Measurements from ENCODE around the gene STPG1. TPM values are rescaled to one million over a fixed set of nuclear protein-coding genes. Genes with fewer than 3 reads are reported as not detected.
A peak's percentile ranks its signal among the peaks of the same experiment; 100 is the strongest.

Gene STPG1
- total RNA-seq, 2 experiments from 2014 or later = 1.8 to 2.4 TPM

GRCh38 chr1:24417681-24418080 lies 4.1 kb upstream of the STPG1 start:
- CTCF ChIA-PET = interaction anchor here (1.1 to 1.5 kb wide), 2 partner anchors 64 to 170 kb away, joined by 3 to 5 read pairs; no protein-coding TSS in a partner anchor
- Mint-ChIP-seq H3K4me1 (ENCODE audit: low read depth) (peaks cover 82% of the 10 kb centered on the region), H3K27me3 (no peaks in the 10 kb centered on the region), H3K9me3 (no peaks in the 10 kb centered on the region), H3K4me3 (peak overlapping the region; percentile 97), H3K27ac (peak overlapping the region; percentile 91), H3K36me3 (ENCODE audit: low read depth) (peaks cover 65% of the 10 kb centered on the region)
- no peak overlapping the region for H3K27ac ChIP-seq (ENCODE audit: low read depth in 1 of 2, low read length in 2 of 2)
- intact Hi-C loops (cut with DNase I, micrococcal nuclease) = loop anchor here (2.0 to 5.0 kb wide), 6 partner anchors 65 to 220 kb away; partner anchors contain the start of gene RCAN3 (in 1 of the 2)
- H3K27me3 ChIP-seq (ENCODE audit: control insufficient read depth in 1 of 2, insufficient read depth in 2 of 2, low read length in 2 of 2) = no peaks in the 10 kb centered on the region
- no peak for TF ChIP-seq CTCF (IDR thresholded peaks at IDR 0.05)
- peaks cover 61% of the 10 kb centered on the region for H3K4me1 ChIP-seq (ENCODE audit: insufficient read depth, low read length)
- DNase-seq (no peak), ATAC-seq (ENCODE audit: poor library complexity) (no peak)
- peaks cover 39% of the 10 kb centered on the region for H3K36me3 ChIP-seq (ENCODE audit: insufficient read depth, low read length)
- POLR2A ChIA-PET = interaction anchor here (1.8 to 8.9 kb wide), 4 partner anchors 9 to 88 kb away, joined by 4 to 205 read pairs (median 30); partner anchors contain the start of gene RCAN3
- H3K9me3 ChIP-seq (ENCODE audit: control insufficient read depth in 1 of 2, insufficient read depth in 1 of 2, low read length in 2 of 2) = no peaks in the 10 kb centered on the region
- H3K4me3 ChIP-seq (ENCODE audit: low read length) = no peak overlapping the region

- intact Hi-C loops (cut with DNase I, micrococcal nuclease) = loop anchor here (2.0 to 5.0 kb wide), 6 partner anchors 65 to 220 kb away; partner anchors contain the start of gene RCAN3 (in 1 of the 2)
- Histone ChIP-seq H3K36me3 (ENCODE audit: insufficient read depth, low read length) (peaks cover 31% of the 10 kb centered on the region), H3K4me1 (ENCODE audit: insufficient read depth, low read length) (peaks cover 61% of the 10 kb centered on the region), H3K27ac (ENCODE audit: low read depth in 1 of 2, low read length in 2 of 2) (peak overlapping the region; percentile 44 to 50), H3K27me3 (ENCODE audit: control insufficient read depth in 1 of 2, insufficient read depth in 2 of 2, low read length in 2 of 2) (no peaks in the 10 kb centered on the region), H3K9me3 (ENCODE audit: control insufficient read depth in 1 of 2, insufficient read depth in 1 of 2, low read length in 2 of 2) (no peaks in the 10 kb centered on the region), H3K4me3 (ENCODE audit: low read length) (peak overlapping the region; percentile 82)
- ATAC-seq (ENCODE audit: poor library complexity) (peak; percentile 23), DNase-seq (peak in 9 of 14 experiments; percentile 16 to 86 (median 48))
- peaks cover 56% of the 10 kb centered on the region for H3K36me3 Mint-ChIP-seq (ENCODE audit: low read depth)
- ChIA-PET POLR2A (interaction anchor here (0.5 to 8.9 kb wide), 10 partner anchors 13 to 170 kb away, joined by 3 to 205 read pairs (median 14); partner anchors contain the start of gene RCAN3), CTCF (interaction anchor here (1.8 to 2.8 kb wide), 6 partner anchors 24 to 171 kb away, joined by 8 to 45 read pairs (median 18); partner anchors contain the start of gene RCAN3)
- H3K4me3 Mint-ChIP-seq = peak overlapping the region; percentile 97
- peak overlapping the region; percentile 91 for H3K27ac Mint-ChIP-seq
- no peaks in the 10 kb centered on the region for H3K9me3 Mint-ChIP-seq
- H3K27me3 Mint-ChIP-seq = no peaks in the 10 kb centered on the region
- peaks cover 81% of the 10 kb centered on the region for H3K4me1 Mint-ChIP-seq (ENCODE audit: low read depth)
- no peak for TF ChIP-seq CTCF (IDR thresholded peaks at IDR 0.05)
Measured at GRCh38 chr1:24416666-24417391, 3.2 kb upstream of the STPG1 start.

- peak overlapping the region; percentile 44 to 50 for H3K27ac ChIP-seq (ENCODE audit: low read depth in 1 of 2, low read length in 2 of 2)
- H3K4me3 Mint-ChIP-seq = peak overlapping the region; percentile 97
- H3K27me3 ChIP-seq (ENCODE audit: control insufficient read depth in 1 of 2, insufficient read depth in 2 of 2, low read length in 2 of 2) = no peaks in the 10 kb centered on the region
- CTCF ChIA-PET = interaction anchor here (0.6 to 2.8 kb wide), 37 partner anchors 9 to 457 kb away, joined by 3 to 45 read pairs (median 6); partner anchors contain the start of gene RCAN3
- no peaks in the 10 kb centered on the region for H3K27me3 Mint-ChIP-seq
- peak overlapping the region; percentile 91 for H3K27ac Mint-ChIP-seq
- peaks cover 61% of the 10 kb centered on the region for H3K4me1 ChIP-seq (ENCODE audit: insufficient read depth, low read length)
- no peaks in the 10 kb centered on the region for H3K9me3 ChIP-seq (ENCODE audit: control insufficient read depth in 1 of 2, insufficient read depth in 1 of 2, low read length in 2 of 2)
- H3K36me3 Mint-ChIP-seq (ENCODE audit: low read depth) = peaks cover 49% of the 10 kb centered on the region
- DNase-seq (peak in 2 of 14 experiments; percentile 12 to 55), ATAC-seq (ENCODE audit: poor library complexity) (peak; percentile 9)
- no peak for TF ChIP-seq CTCF (IDR thresholded peaks at IDR 0.05)
- POLR2A ChIA-PET = interaction anchor here (0.6 to 8.9 kb wide), 25 partner anchors 9 to 816 kb away, joined by 3 to 205 read pairs (median 5); partner anchors contain the start of genes CLIC4, NCMAP, RCAN3 and SYF2
- intact Hi-C loops (cut with DNase I, micrococcal nuclease) = loop anchor here (1.0 to 5.0 kb wide), 12 partner anchors 66 to 226 kb away; partner anchors contain the start of gene RCAN3 (in 2 of the 2)
- peaks cover 81% of the 10 kb centered on the region for H3K4me1 Mint-ChIP-seq (ENCODE audit: low read depth)
- H3K4me3 ChIP-seq (ENCODE audit: low read length) = peak overlapping the region; percentile 82
- H3K9me3 Mint-ChIP-seq = no peaks in the 10 kb centered on the region
- H3K36me3 ChIP-seq (ENCODE audit: insufficient read depth, low read length) = peaks cover 23% of the 10 kb centered on the region
Measured at GRCh38 chr1:24415910-24416665, 2.5 kb upstream of the STPG1 start.
